IPS-20b (cell line): ENCODE data around the gene PPIL6.
"Not testable (repeated sequence)": the region's sequence is repeated elsewhere in the genome, so short reads cannot be mapped to it uniquely, and the experiment has no call there.

Experiments used
- H3K27ac ChIP-seq: one replicate; pipeline ENCODE4 v1.5.1; 2013; ENCODE audit warnings: low read length
- H3K27me3 ChIP-seq: 2 replicates; pipeline ENCODE4 v1.6.1; 2013; ENCODE audit warnings: mild to moderate bottlenecking, low read length, inconsistent platforms; ENCODE audit not compliant: insufficient read depth
- H3K36me3 ChIP-seq: 2 replicates; pipeline ENCODE4 v1.6.1; 2013; ENCODE audit warnings: low read depth, mild to moderate bottlenecking, inconsistent platforms, low read length, moderate library complexity; ENCODE audit not compliant: insufficient read depth
- H3K4me1 ChIP-seq: 2 replicates; pipeline ENCODE4 v1.6.1; 2013; ENCODE audit warnings: mild to moderate bottlenecking, control low read depth, inconsistent platforms, low read length, moderate library complexity; ENCODE audit not compliant: insufficient read depth
- H3K4me3 ChIP-seq: 2 replicates; pipeline ENCODE4 v1.5.1; 2013; ENCODE audit warnings: mild to moderate bottlenecking, low read length, inconsistent platforms
- H3K9ac ChIP-seq: 2 replicates; pipeline ENCODE4 v1.6.1; 2013; ENCODE audit warnings: low read depth, mild to moderate bottlenecking, inconsistent platforms, low read length, moderate library complexity
- H3K9me3 ChIP-seq: 2 replicates; pipeline ENCODE4 v1.6.1; 2013; ENCODE audit warnings: mild to moderate bottlenecking, low read depth, low read length, inconsistent platforms; ENCODE audit not compliant: insufficient read depth

PPIL6 gene

GRCh38 chr6:109461733-109462526 is 21.5 kb upstream of the PPIL6 start:
- peaks cover 3% of the 10 kb centered on the region; the same call in 1 of the 2 replicates for H3K27me3 ChIP-seq
- no peak overlapping the region for H3K9ac ChIP-seq
- no peaks in the 10 kb centered on the region for H3K9me3 ChIP-seq
- H3K36me3 ChIP-seq: peaks cover 63% of the 10 kb centered on the region
- no peak overlapping the region for H3K4me3 ChIP-seq
- H3K27ac ChIP-seq: no peak overlapping the region
- peaks cover 13% of the 10 kb centered on the region; the same call in 1 of the 2 replicates for H3K4me1 ChIP-seq

DNA sequence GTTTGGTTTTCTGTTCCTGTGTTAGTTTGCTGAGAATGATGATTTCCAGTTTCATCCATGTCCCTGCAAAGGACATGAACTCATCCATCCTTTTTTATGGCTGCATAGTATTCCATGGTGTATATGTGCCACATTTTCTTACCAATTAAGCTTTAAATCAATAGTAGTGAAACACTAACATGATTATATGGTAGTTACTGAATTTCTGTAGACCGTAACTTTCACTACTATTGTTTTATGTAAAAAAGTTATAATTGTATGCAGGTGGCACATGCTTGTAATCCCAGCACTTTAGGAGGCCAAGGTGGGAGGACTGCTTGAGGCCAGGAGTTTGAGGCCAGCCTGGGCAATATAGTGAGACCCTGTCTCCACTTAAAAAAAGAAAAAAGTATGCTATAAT is 20.8 kb upstream of the PPIL6 start:
- H3K4me3 ChIP-seq: not testable (repeated sequence)

GRCh38 chr6:109460161-109460829 is 19.9 kb upstream of the PPIL6 start:
- Histone ChIP-seq H3K4me1 (peaks cover 19% of the 10 kb centered on the region; the same call in 1 of the 2 replicates), H3K9me3 (no peaks in the 10 kb centered on the region), H3K9ac (no peak overlapping the region), H3K4me3 (no peak overlapping the region), H3K27ac (no peak overlapping the region), H3K36me3 (peaks cover 46% of the 10 kb centered on the region), H3K27me3 (peaks cover 8% of the 10 kb centered on the region; the same call in 1 of the 2 replicates)

More for the DNA sequence above, 20.8 kb upstream of the PPIL6 start:
- H3K36me3 ChIP-seq: peaks cover 55% of the 10 kb centered on the region
- not testable (repeated sequence) for H3K9me3 ChIP-seq, H3K27me3 ChIP-seq, H3K9ac ChIP-seq, H3K27ac ChIP-seq
- H3K4me1 ChIP-seq: peaks cover 19% of the 10 kb centered on the region; the same call in 1 of the 2 replicates

DNA sequence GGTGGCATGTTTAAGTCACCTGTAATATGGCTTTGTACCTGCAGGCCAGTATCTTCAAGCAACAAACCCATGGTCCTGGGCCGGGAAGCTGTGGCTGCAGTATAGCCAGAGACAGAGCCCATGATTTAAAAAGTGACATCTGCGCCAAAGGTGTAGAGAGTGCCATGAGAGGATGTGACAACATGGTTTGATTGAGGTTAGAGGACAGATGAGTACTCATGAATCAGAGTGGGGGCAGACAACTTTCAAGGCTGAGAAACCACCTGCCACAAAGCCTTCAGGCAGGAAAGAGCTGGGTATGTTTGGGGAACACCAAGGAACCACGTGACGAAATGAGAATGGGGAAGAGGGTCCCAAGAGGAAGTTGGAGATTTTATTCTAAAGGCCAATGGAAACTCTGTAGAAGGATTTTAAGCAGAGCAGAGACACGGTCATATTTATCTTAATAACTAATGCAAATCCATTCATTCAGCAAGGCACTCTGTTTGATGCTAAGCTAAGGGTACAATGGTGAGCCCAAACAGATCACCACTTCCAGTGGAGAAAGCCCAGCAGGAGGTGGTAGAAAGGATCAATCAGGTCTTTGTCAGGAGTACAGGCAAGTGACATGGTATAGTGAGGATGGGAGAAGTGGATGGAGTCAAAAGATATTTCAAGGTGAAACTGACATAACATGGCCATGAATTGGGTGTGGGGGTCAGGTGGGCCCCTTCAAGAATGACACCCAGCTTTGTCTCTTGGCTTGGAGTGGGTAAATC is 18.5 kb upstream of the PPIL6 start:
- peaks cover 33% of the 10 kb centered on the region for H3K36me3 ChIP-seq
- H3K27me3 ChIP-seq: peaks cover 14% of the 10 kb centered on the region; the same call in 1 of the 2 replicates
- no peak overlapping the region for H3K4me3 ChIP-seq
- H3K9ac ChIP-seq: no peak overlapping the region
- H3K27ac ChIP-seq: no peak overlapping the region
- no peaks in the 10 kb centered on the region for H3K9me3 ChIP-seq
- peaks cover 26% of the 10 kb centered on the region; the same call in 1 of the 2 replicates for H3K4me1 ChIP-seq

DNA sequence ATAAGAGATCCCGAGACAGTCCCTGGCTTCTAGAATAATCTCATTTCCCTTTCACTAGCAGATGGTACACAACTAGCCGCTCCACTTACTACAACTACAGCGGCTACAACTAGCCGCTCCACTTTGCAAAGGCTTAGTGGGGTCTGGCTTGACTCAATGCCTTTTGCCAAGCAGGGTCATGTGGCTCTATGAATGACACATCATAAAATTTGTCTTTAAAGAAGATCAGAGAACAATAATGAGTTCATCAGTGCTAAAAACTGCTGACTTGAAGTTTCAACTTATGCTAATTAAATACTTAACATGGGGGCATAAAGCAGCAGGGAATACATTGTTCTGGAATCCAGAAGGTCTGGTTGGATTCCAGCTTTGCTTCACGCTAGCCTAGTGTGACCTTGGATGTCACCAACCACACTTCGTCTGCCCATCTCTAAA is 17.2 kb upstream of the PPIL6 start:
- Histone ChIP-seq H3K27me3 (peaks cover 14% of the 10 kb centered on the region; the same call in 1 of the 2 replicates), H3K9ac (no peak overlapping the region), H3K27ac (no peak overlapping the region), H3K4me3 (no peak overlapping the region; the same call in 1 of the 2 replicates), H3K4me1 (peaks cover 27% of the 10 kb centered on the region; the same call in 1 of the 2 replicates), H3K36me3 (peaks cover 30% of the 10 kb centered on the region), H3K9me3 (no peaks in the 10 kb centered on the region)

DNA sequence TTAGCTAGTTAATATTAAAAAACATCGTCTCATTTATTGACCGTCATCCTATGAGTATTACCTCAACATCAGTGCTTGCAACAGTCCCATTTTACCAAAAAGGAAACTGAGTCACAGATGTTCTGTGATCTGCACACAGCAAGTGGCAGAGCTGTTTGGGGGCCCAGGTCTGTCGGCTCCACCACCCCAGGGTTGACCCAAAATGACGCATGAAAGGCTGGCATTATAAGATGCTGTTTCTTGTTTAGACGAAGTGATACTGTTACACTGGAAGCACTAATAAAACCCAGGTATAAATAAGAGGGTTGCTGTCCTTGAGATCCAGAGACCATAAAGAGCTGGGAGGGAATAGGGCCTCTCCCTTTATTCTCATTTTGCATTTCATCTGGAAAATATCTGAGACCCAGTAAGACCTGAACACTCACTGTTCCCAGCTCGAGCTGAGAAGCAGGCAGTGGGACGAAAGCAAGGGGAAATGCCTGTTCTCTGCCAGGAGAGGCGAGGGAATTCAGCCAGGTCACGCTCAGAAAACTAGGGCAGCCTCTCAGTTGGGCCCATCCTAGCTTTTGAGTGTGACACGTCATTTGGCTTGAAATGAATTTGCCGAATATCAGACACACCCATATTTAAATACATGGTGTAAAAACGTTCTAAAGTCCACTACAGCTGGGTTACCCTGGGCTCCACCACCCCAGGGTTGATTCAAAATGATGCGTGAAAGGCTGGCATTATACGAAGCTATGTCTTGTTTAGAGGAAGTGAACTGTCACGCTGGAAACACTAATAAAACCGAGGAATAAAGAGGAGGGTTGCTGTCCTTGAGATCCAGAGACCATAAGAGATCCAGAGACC is 16.5 kb upstream of the PPIL6 start:
- Histone ChIP-seq H3K4me3 (peak overlapping the region; percentile 89), H3K4me1 (peaks cover 27% of the 10 kb centered on the region; the same call in 1 of the 2 replicates), H3K9ac (peak overlapping the region; percentile 20; the same call in 1 of the 2 replicates), H3K27me3 (peaks cover 14% of the 10 kb centered on the region; the same call in 1 of the 2 replicates), H3K36me3 (peaks cover 30% of the 10 kb centered on the region), H3K9me3 (no peaks in the 10 kb centered on the region), H3K27ac (no peak overlapping the region)

- peak overlapping the region; percentile 20; the same call in 1 of the 2 replicates for H3K9ac ChIP-seq
- no peak overlapping the region for H3K27ac ChIP-seq
- peaks cover 27% of the 10 kb centered on the region; the same call in 1 of the 2 replicates for H3K4me1 ChIP-seq
- no peaks in the 10 kb centered on the region for H3K9me3 ChIP-seq
- peaks cover 14% of the 10 kb centered on the region; the same call in 1 of the 2 replicates for H3K27me3 ChIP-seq
- H3K36me3 ChIP-seq: peaks cover 29% of the 10 kb centered on the region
- peak overlapping the region; percentile 89 for H3K4me3 ChIP-seq
These were observed 15.7 kb upstream of the PPIL6 start for GRCh38 chr6:109456111-109456583.

GRCh38 chr6:109455437-109456110 is 15.1 kb upstream of the PPIL6 start, which contains the start of gene MICAL1:
Gene MICAL1, minus strand, starts transcription at chr6:109455772. Its CDS starts 1,576 bp downstream, at chr6:109454196.
- peaks cover 27% of the 10 kb centered on the region; the same call in 1 of the 2 replicates for H3K4me1 ChIP-seq
- no peak within 1 kb of the TSS for H3K27ac ChIP-seq
- peaks cover 14% of the 10 kb centered on the region; the same call in 1 of the 2 replicates for H3K27me3 ChIP-seq
- peaks cover 27% of the 10 kb centered on the region for H3K36me3 ChIP-seq
- peak within 1 kb of the TSS; percentile 76; the same call in 1 of the 2 replicates for H3K9ac ChIP-seq
- H3K9me3 ChIP-seq: no peaks in the 10 kb centered on the region
- peak within 1 kb of the TSS; percentile 89 for H3K4me3 ChIP-seq

DNA sequence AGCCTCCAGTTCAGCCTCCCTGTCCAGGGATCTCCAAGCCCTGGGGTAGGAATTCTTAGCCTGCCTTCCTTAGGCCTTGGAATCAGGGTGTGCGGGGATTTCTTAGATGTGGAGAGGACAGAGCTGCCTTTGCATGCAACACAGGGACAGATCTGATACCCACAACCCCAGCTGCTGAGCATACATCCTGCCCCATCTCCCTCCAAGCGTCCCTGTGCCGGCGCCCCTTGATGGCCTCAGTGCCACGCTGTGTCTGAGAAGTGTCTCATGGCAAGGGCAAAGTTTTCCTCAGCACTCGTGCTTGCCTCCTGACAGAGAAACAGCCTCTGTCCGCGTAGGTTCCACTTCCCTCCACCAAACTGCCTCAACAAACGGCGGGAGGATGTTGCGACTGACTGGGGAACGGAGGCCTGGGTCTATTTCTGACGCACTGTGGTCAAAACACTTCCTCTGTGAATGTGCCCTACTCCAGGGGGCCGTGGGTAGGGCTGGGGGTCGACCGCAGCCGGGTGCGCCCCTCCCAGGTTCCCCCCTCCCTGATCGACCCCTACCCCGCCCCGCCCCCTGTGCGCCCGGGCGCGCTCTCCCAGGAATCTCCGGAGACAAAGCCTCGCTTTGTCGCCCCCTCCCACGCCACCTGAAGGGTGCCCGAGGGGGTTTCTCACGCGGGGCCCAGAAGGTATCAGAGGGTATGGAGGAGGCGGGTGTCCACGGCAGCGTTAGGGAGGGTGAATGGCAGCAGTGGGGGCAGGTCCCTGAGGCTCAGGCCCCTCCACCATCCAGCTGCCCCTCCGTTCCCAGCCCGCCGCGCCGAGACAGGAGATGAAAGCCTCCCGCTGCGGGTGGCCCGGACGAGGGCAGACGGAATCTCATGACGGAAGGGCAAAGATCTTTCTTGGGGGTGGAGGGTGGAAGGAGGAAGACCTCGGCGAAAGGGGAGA is 14.3 kb upstream of the PPIL6 start:
- peaks cover 27% of the 10 kb centered on the region; the same call in 1 of the 2 replicates for H3K4me1 ChIP-seq
- peaks cover 29% of the 10 kb centered on the region for H3K36me3 ChIP-seq
- H3K27me3 ChIP-seq: peaks cover 14% of the 10 kb centered on the region; the same call in 1 of the 2 replicates
- no peaks in the 10 kb centered on the region for H3K9me3 ChIP-seq
- H3K27ac ChIP-seq: no peak overlapping the region
- peak overlapping the region; percentile 89 for H3K4me3 ChIP-seq
- peak overlapping the region; percentile 76; the same call in 1 of the 2 replicates for H3K9ac ChIP-seq
